MCF 10A (cell line): ENCODE data around the gene FGF19. TPM values are rescaled to one million over a fixed set of nuclear protein-coding genes. Genes with fewer than 3 reads are reported as not detected.

Experiments used
- BruUV-seq: library from RNA; stranded (reverse); fragments of 400-500 nt; replicated peaks from 2 replicates; lab custom pipeline; 2021; lab: Mats Ljungman, UMichigan
- CTCF ChIA-PET: fragments of 300-600 bp; sonication (Branson Sonifier 250); formaldehyde crosslinking; extraction: SDS; loops from one replicate; lab custom pipeline; 2021; ENCODE audit warnings: antibody characterized with exemption, inconsistent platforms; lab: Yijun Ruan, JAX
- POLR2A ChIA-PET: fragments of 300-600, 350-650 bp; sonication (Branson Sonifier 250); formaldehyde crosslinking; extraction: SDS; loops from one replicate; lab custom pipeline; 2020; ENCODE audit warnings: antibody characterized with exemption, inconsistent platforms; lab: Yijun Ruan, JAX
- DNase-seq: peaks from one replicate; pipeline ENCODE4 v3.0.0-alpha.2; 2018; ENCODE audit not compliant: unreplicated experiment
- H3K27ac Mint-ChIP-seq: one replicate; pipeline ENCODE4 v1.8.0; 2022; ENCODE audit warnings: mild to moderate bottlenecking, low read depth, mixed read lengths; ENCODE audit not compliant: unreplicated experiment
- H3K27me3 Mint-ChIP-seq: one replicate; pipeline ENCODE4 v1.8.0; 2022; ENCODE audit warnings: mixed read lengths; ENCODE audit not compliant: insufficient read depth, unreplicated experiment
- H3K36me3 Mint-ChIP-seq: one replicate; pipeline ENCODE4 v1.8.0; 2022; ENCODE audit warnings: mild to moderate bottlenecking, moderate library complexity, mixed read lengths; ENCODE audit not compliant: insufficient read depth, unreplicated experiment
- H3K4me1 Mint-ChIP-seq: one replicate; pipeline ENCODE4 v1.8.0; 2022; ENCODE audit warnings: mixed read lengths; ENCODE audit not compliant: insufficient read depth, unreplicated experiment
- H3K4me3 Mint-ChIP-seq: one replicate; pipeline ENCODE4 v1.8.0; 2022; ENCODE audit warnings: mild to moderate bottlenecking, moderate library complexity, mixed read lengths; ENCODE audit not compliant: unreplicated experiment
- H3K9me3 Mint-ChIP-seq: one replicate; pipeline ENCODE4 v1.8.0; 2022; ENCODE audit warnings: mixed read lengths; ENCODE audit not compliant: unreplicated experiment
- CTCF ChIP-seq: fragments of 200-600 bp; IDR thresholded peaks from one replicate; pipeline ENCODE4 v1.8.0; 2022; ENCODE audit warnings: antibody characterized with exemption, mild to moderate bottlenecking; ENCODE audit not compliant: unreplicated experiment
- intact Hi-C: fragments of 100-400 bp; cut with micrococcal nuclease; formaldehyde crosslinking; loops from 2 replicates; pipeline ENCODE4 v1.14.1; 2022
- total RNA-seq: library from RNA; stranded (reverse); gene quantifications from 2 replicates; pipeline ENCODE4 v1.2.3, GENCODE V29; 2022

FGF19 gene
- total RNA-seq, 1 experiment from 2014 or later, result not detected

DNA sequence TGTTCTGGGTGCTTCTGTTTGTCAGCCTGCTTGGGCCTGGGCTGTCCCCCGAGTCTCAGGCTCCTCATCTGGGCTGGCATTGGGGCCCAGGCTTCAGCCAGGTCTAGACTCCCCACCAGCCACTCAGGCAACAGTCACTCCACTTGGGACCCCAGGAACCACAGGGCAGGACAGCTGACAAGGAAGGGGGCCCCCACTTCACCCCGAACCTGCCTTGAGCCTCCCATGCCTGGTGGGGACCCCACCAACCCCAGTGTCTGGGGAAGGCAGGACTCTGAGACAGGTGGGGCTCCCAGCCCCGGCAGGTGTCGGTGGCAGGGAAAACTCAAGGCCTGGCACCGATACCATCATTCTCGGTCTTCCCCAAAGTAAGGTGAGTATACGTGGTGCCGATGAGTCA, 17.0 kb downstream of the FGF19 start:
- no TSS peak for BruUV-seq
- Mint-ChIP-seq H3K9me3 (peaks cover under 1% of the 10 kb centered on the region), H3K27me3 (no peaks in the 10 kb centered on the region), H3K4me3 (no peak overlapping the region), H3K4me1 (peaks cover 7% of the 10 kb centered on the region), H3K36me3 (peaks cover 6% of the 10 kb centered on the region), H3K27ac (no peak overlapping the region)
- no peak for DNase-seq
- POLR2A ChIA-PET, result no interaction called here
- TF ChIP-seq CTCF, result no peak
- CTCF ChIA-PET, result interaction anchor here (0.6 to 1.8 kb wide), 5 partner anchors 155 to 646 kb away, joined by 3 to 9 read pairs (median 3); no protein-coding TSS in a partner anchor
- intact Hi-C loops, result loop anchor here (1.0 to 10.0 kb wide), 5 partner anchors 115 to 509 kb away; no protein-coding TSS in a partner anchor

- Mint-ChIP-seq H3K27me3 (no peaks in the 10 kb centered on the region), H3K4me3 (no peak overlapping the region), H3K9me3 (no peaks in the 10 kb centered on the region), H3K36me3 (peaks cover 6% of the 10 kb centered on the region), H3K27ac (no peak overlapping the region), H3K4me1 (peaks cover 7% of the 10 kb centered on the region)
- TF ChIP-seq CTCF, result no peak
- ChIA-PET POLR2A (no interaction called here), CTCF (interaction anchor here (0.6 to 1.8 kb wide), 15 partner anchors 24 to 878 kb away, joined by 3 to 9 read pairs (median 3); no protein-coding TSS in a partner anchor)
- intact Hi-C loops, result loop anchor here (1.0 to 10.0 kb wide), 5 partner anchors 116 to 510 kb away; no protein-coding TSS in a partner anchor
- BruUV-seq, result no TSS peak
- no peak for DNase-seq
Measured at GRCh38 chr11:69686452-69686851, 17.4 kb downstream of the FGF19 start.

- peaks cover 6% of the 10 kb centered on the region for H3K36me3 Mint-ChIP-seq
- CTCF ChIA-PET, result interaction anchor here (0.6 to 1.8 kb wide), 17 partner anchors 10 to 504 kb away, joined by 3 to 13 read pairs (median 3); no protein-coding TSS in a partner anchor
- no peaks in the 10 kb centered on the region for H3K9me3 Mint-ChIP-seq
- BruUV-seq, result no TSS peak
- POLR2A ChIA-PET, result interaction anchor here (0.6 kb wide), 1 partner anchor 92 kb away, joined by 4 read pairs; no protein-coding TSS in a partner anchor
- no peaks in the 10 kb centered on the region for H3K27me3 Mint-ChIP-seq
- no peak overlapping the region for H3K4me3 Mint-ChIP-seq
- intact Hi-C loops, result loop anchor here (5.0 to 10.0 kb wide), 3 partner anchors 117 to 229 kb away; no protein-coding TSS in a partner anchor
- H3K4me1 Mint-ChIP-seq, result peaks cover 7% of the 10 kb centered on the region
- no peak for TF ChIP-seq CTCF
- no peak overlapping the region for H3K27ac Mint-ChIP-seq
- no peak for DNase-seq
Measured at GRCh38 chr11:69685348-69685747, 18.5 kb downstream of the FGF19 start.

DNA sequence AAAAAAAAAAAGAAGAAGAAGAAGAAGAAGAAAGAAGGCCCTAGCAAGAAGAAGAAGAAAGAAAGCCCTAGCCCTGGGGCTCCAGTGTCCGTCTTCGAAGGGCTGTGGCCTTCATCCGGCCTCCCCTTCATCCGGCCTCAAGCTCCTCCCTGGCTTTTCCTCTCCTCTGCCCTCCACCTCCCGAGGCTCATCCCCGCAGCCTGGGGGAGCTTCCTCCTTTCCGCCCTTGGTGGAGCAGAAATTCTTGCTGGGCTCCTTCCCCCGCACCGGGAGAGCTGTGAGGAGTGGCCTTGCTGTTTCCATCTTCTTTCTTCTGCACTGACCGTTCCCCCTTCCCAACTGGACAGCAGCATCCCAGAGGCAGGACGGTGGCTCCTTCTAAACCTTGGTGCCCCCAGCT, 19.2 kb downstream of the FGF19 start:
- Mint-ChIP-seq H3K9me3 (no peaks in the 10 kb centered on the region), H3K27ac (no peak overlapping the region), H3K36me3 (peaks cover 6% of the 10 kb centered on the region), H3K4me1 (peaks cover 7% of the 10 kb centered on the region), H3K27me3 (no peaks in the 10 kb centered on the region), H3K4me3 (no peak overlapping the region)
- intact Hi-C loops, result loop anchor here (5.0 to 10.0 kb wide), 3 partner anchors 118 to 230 kb away; no protein-coding TSS in a partner anchor
- DNase-seq, result no peak
- POLR2A ChIA-PET, result no interaction called here
- CTCF ChIA-PET, result interaction anchor here (0.7 to 2.1 kb wide), 9 partner anchors 199 to 589 kb away, joined by 3 to 13 read pairs (median 5); no protein-coding TSS in a partner anchor
- no peak for TF ChIP-seq CTCF
- BruUV-seq, result no TSS peak
